Adrenal gland (tissue), 12 donors: ENCODE results near the gene ERC2. TPM values are rescaled to one million over a fixed set of nuclear protein-coding genes. Genes with fewer than 3 reads are reported as not detected.

Experiments
- DNase-seq, 7 donors: peaks; one replicate each; pipeline ENCODE4 v3.0.0-alpha.2; 2019 to 2020
- H3K27ac ChIP-seq, 5 donors: fragments of 200-600 bp; sonication (generic) in 4 of 5; 1 replicate in 3 of 5; 2 replicates in 2 of 5; pipeline versions ENCODE4 v1.5.1 to v1.8.0; 2016 to 2020; ENCODE audit warnings: mild to moderate bottlenecking in 1 of 5
- H3K27me3 ChIP-seq: fragments of 200-600 bp; 2 replicates; pipeline ENCODE4 v1.8.0; 2021
- H3K36me3 ChIP-seq, 2 donors: fragments of 200-600 bp; replicated peaks in 1 of 2; 1 replicate in 1 of 2; 2 replicates in 1 of 2; pipeline versions ENCODE4 v1.5.1 to v1.8.0; 2018 to 2022
- H3K4me1 ChIP-seq, 2 donors: fragments of 200-600 bp; replicated peaks in 1 of 2; 1 replicate in 1 of 2; 2 replicates in 1 of 2; pipeline versions ENCODE4 v1.5.1 to v1.8.0; 2018 to 2021
- H3K4me3 ChIP-seq, 4 donors: fragments of 200-600 bp; sonication (generic) in 3 of 4; one replicate each; pipeline ENCODE4 v1.5.1; 2016 to 2018
- H3K9me3 ChIP-seq, 3 donors: fragments of 200-600 bp; sonication (generic) in 1 of 3; replicated peaks in 1 of 3; 1 replicate in 2 of 3; 2 replicates in 1 of 3; pipeline versions ENCODE4 v1.5.1 to v1.8.0; 2016 to 2021
- CTCF ChIP-seq, 6 experiments: fragments of 450-650 bp in 4 of 6; fragments of 200-600 bp in 2 of 6; sonication (generic) in 1 of 6; IDR thresholded peaks; 1 replicate in 5 of 6; 2 replicates in 1 of 6; pipeline versions ENCODE4 v1.5.1 to v1.8.0; 2016 to 2021; ENCODE audit warnings: antibody characterized with exemption in 6 of 6, mild to moderate bottlenecking in 2 of 6, moderate library complexity in 1 of 6
- POLR2A ChIP-seq, 2 donors: fragments of 450-650 bp; IDR thresholded peaks; one replicate each; pipeline ENCODE4 v1.6.1; 2017; ENCODE audit warnings: antibody characterized with exemption in 2 of 2, mild to moderate bottlenecking in 2 of 2, moderate library complexity in 1 of 2
- WGBS, 4 donors: extraction: QIAGEN DNeasy Blood & Tissue Kit in 2 of 4; methylation state at CpG; one replicate each; pipeline versions ENCODE4 v1.1.5 to v1.1.7; 2013 to 2017; 5-methylcytosine and 5-hydroxymethylcytosine counted together
- intact Hi-C, 2 donors: fragments of 100-400 bp; cut with DNase I; formaldehyde crosslinking; loops; one replicate each; pipeline versions ENCODE4 v1.14.1 to v1.15.0; 2022 to 2023
- polyA plus RNA-seq, 3 donors: library from polyadenylated mRNA; stranded (reverse); fragments of 200-250 nt in 2 of 3; fragments of 350-450 nt in 1 of 3; fragmentation: Illumina TruSeq in 1 of 3; extraction: RNeasy Lipid Tissue Mini Kit (QIAGEN cat#74804) in 1 of 3; gene quantifications; one replicate each; pipeline ENCODE4 v1.2.3, GENCODE V29; 2013 to 2014
- total RNA-seq, 9 donors: library from RNA; depleted of rRNA in 4 of 9; stranded (reverse); fragments of >200 nt in 4 of 9; fragments of 120-200 nt in 1 of 9; fragmentation: NEBNext Ultra II Directional in 1 of 9; extraction: Animal tissue kit (Norgen Biotek cat#: 25700) in 1 of 9; gene quantifications; one replicate each; pipeline versions ENCODE4 v1.1.0 to v1.2.4, GENCODE V29; 2013 to 2023
- donor health status: healthy with polysubstance abuse.
- donor health status: Bipolar disorder and iron deficiency.
- donor health status: DM: yes; HTN: yes; CAD: no.
- donor health status: DM: no; HTN: no; CAD: no.
- donor health status: DM: no; HTN: no; CAD: no.
- donor health status: DM: yes; HTN: yes; CAD: no.

The ERC2 gene
- total and polyA plus RNA-seq, 12 donors, result 0.47 to 5.8 (median 1.5) TPM

GRCh38 chr3:55750525-55750924 is 717.7 kb downstream of the ERC2 start:
- no peak for TF ChIP-seq CTCF (IDR thresholded peaks at IDR 0.05)
- Histone ChIP-seq H3K27me3 (no peaks in the 10 kb centered on the region), H3K4me1 (no peaks in the 10 kb centered on the region), H3K27ac (no peak overlapping the region), H3K36me3 (no peaks in the 10 kb centered on the region), H3K4me3 (no peak overlapping the region), H3K9me3 (no peaks in the 10 kb centered on the region)
- WGBS, 4 donors, result 79 to 88% (median 86%) methylated on average over 6 of the region's 6 CpGs
- intact Hi-C loops, result no loop called here
- DNase-seq, result no peak

DNA sequence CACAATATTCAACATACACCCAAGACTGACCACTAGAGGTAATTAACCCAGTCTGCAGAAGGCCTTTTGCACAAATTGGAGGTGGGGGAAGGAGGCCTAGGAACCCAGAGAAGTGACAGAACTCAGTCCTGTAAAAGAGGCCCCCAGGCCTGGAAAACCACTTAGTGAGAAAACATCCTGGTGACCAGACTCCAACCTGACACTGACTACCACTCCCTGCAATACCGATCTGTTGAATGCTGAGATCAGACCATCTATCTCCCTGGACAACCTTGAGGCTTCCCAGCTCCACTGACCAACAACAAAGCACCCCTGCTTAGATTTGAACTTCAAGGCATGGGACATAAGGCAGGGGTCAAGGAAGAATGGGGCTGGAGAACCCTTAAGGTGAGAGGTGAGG is 719.2 kb downstream of the ERC2 start:
- no peaks in the 10 kb centered on the region for H3K27me3 ChIP-seq
- TF ChIP-seq POLR2A (IDR thresholded peaks at IDR 0.05) (no peak), CTCF (IDR thresholded peaks at IDR 0.05) (no peak)
- no peaks in the 10 kb centered on the region for H3K4me1 ChIP-seq
- intact Hi-C loops, result loop anchor here (5.0 to 10.0 kb wide), 2 partner anchors 267 to 894 kb away; no protein-coding TSS in a partner anchor
- no peak overlapping the region for H3K4me3 ChIP-seq
- no peaks in the 10 kb centered on the region for H3K9me3 ChIP-seq
- 67 to 100% (median 94%) methylated on average over 1 of the region's 1 CpG for WGBS, 4 donors
- no peak overlapping the region for H3K27ac ChIP-seq
- DNase-seq, result no peak
- H3K36me3 ChIP-seq, result no peaks in the 10 kb centered on the region

DNA sequence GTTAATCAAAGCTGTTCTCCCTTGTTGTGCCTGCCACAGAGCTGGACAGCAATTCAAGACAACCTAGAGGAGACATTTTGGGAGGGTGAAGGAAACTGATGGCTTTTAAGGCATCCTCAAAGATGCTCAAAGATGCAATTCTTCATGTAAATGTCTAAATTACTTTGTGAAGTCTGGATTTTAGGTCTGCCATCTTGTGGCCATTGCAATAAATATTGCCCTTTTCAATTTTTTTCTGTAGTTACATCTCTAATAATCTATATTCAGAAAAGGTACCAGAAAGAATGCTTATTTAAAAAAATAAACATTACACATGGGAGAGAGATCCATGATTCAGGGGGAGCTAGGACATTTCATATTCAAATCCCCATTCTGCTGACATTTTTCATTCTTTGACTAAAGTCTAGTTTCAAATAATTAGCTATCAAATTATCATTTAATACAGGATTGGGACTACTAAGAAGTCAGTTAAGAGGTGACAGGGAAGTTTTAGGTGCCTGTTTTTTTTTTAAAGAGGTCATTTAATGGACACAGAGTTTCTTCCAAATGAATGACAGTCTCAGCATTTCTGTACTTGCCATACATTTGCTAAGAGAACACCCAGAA is 721.4 kb downstream of the ERC2 start:
- no peaks in the 10 kb centered on the region for H3K36me3 ChIP-seq
- H3K9me3 ChIP-seq, result no peaks in the 10 kb centered on the region
- no peak for DNase-seq
- intact Hi-C loops, result loop anchor here (5.0 to 10.0 kb wide), 2 partner anchors 265 to 892 kb away; no protein-coding TSS in a partner anchor
- H3K27me3 ChIP-seq, result no peaks in the 10 kb centered on the region
- no peak overlapping the region for H3K27ac ChIP-seq
- no peaks in the 10 kb centered on the region for H3K4me1 ChIP-seq
- H3K4me3 ChIP-seq, result no peak overlapping the region
- TF ChIP-seq CTCF (IDR thresholded peaks at IDR 0.05) (peak; percentile 23 to 56 (median 37)), POLR2A (IDR thresholded peaks at IDR 0.05) (no peak)

- no peaks in the 10 kb centered on the region for H3K9me3 ChIP-seq
- DNase-seq, result no peak
- no peaks in the 10 kb centered on the region for H3K27me3 ChIP-seq
- no peaks in the 10 kb centered on the region for H3K36me3 ChIP-seq
- H3K4me1 ChIP-seq, result no peaks in the 10 kb centered on the region
- 79 to 95% (median 89%) methylated on average over 2 of the region's 2 CpGs for WGBS, 4 donors
- intact Hi-C loops, result loop anchor here in 1 of 2 donors (10.0 kb wide), 1 partner anchor 888 kb away; no protein-coding TSS in a partner anchor
- H3K27ac ChIP-seq, result no peak overlapping the region
- H3K4me3 ChIP-seq, result no peak overlapping the region
- TF ChIP-seq POLR2A (IDR thresholded peaks at IDR 0.05) (no peak), CTCF (IDR thresholded peaks at IDR 0.05) (no peak)
Measured at GRCh38 chr3:55742832-55743136, 725.5 kb downstream of the ERC2 start.
